Measurements from ENCODE around the gene SELPLG.
"Not testable (repeated sequence)": the region's sequence is repeated elsewhere in the genome, so short reads cannot be mapped to it uniquely, and the experiment has no call there.

Gene SELPLG

DNA sequence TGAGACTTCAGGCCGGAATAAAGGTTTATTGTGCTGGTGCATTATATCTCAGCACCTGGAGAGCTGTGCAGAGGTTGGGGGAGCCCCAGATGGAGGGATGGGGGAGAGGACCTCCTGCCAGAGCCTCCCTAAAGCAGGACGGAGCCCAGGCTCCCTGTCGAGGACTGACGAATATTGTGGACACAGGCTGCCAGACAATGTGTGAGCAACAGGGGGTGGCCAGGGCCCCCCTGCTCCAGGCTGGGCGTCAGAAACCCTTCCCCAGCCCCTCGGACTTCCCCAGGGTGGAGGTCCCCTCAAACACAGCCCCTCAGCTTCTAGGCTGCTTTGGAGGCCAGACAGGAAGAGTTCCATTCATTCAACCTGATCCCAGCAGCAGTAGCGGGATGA lies 43.9 kb downstream of the SELPLG start:
- no peak for DNase-seq (ENCODE audit: low read depth)

DNA sequence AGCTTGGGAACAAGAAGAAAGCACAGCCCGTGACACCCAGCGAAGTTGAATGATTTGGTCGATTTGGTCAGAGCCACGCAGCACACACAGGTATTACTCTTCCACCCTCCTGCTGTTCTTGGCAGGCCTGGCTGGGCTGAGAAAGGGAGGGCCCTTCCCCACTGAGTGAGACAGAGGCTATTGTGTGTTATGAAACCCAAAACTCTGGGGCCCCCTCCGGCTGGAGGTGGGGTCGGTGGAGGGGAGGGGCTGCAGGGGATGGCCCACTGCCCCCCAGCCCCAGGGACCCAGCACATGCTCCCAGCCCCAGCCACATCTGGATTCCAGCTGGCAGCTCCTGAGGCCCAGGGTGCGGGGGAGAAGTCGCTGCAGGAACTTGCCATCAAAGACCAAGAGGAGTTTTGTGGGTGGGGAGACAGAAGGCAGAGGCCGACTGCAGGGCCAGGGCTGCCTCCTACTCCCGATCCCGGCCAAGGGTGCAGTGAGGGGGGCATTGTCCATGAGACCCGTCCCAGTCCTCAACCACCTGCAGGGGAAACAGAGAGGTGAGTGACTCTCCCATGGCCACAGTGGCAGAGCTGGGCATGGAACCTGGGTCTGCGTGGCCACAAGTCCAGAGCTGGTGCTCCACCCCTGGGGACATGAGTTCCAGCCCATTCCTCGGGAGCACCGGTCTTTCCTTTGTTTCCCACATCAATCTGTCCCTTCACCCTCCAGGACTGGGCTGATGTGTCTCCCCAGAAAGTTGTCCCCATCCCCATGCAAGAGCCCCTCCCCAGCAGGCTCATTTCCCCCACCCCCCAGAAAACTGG lies 44.5 kb downstream of the SELPLG start:
- DNase-seq (ENCODE audit: low read depth) = no peak

DNA sequence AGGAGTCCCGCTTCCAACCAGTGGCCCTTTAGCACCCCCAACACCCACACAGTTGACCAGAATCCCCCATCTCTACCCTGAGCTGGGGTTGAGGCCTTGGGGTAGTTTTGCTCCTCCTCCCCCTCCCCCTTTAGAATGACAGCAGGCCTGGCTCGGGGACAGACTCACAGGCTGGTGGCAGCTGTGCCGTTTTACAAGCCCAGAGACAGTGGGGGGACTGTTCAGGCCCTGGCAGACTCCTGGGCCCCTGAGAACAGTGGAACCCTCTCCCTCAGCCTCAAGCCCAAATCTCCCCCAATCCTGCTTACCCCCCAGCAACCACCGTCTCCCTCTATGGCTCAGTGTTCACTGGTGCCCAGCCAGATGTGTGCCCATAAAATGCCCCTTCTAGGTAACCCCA lies 45.9 kb downstream of the SELPLG start:
- no peak for DNase-seq (ENCODE audit: low read depth)

DNA sequence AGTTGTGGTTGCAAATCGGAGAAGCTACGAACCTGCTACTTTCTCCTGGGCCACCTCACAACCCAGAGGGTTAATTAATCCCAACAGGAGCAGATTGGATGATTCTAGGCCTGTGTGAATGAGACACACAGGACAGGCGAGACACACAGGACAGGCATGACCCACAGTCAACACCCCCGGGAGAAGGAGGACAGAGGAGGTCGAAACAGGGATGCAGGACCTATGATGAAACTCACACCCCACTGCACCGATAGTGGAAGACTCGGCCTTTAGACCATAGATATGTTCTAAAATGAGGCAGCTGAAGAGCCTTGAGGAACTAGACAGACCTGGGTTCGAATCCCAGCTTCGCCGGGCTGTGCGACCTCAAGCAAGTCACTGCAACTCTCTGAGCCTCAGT lies 47.4 kb downstream of the SELPLG start:
- no peak for DNase-seq (ENCODE audit: low read depth)

DNA sequence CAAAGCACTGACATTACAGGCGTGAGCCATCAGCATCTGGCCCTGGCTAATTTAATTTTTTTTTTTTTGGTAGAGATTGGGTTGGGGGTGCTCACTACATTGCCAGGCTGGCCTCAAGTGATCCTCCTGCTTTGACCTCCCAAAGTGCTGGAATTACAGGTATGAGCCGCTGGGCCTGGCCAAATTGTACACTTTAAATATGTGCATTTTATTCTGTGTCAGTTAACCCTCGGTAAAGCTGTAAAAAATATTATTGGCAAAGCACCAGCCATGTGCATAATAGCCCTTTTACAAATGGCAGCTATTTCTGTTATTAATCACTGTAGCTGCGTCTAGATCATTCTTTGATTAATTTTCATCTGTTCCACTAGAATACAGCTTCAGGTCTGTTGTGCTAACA lies 47.8 kb downstream of the SELPLG start:
- DNase-seq (ENCODE audit: low read depth) = no peak

DNA sequence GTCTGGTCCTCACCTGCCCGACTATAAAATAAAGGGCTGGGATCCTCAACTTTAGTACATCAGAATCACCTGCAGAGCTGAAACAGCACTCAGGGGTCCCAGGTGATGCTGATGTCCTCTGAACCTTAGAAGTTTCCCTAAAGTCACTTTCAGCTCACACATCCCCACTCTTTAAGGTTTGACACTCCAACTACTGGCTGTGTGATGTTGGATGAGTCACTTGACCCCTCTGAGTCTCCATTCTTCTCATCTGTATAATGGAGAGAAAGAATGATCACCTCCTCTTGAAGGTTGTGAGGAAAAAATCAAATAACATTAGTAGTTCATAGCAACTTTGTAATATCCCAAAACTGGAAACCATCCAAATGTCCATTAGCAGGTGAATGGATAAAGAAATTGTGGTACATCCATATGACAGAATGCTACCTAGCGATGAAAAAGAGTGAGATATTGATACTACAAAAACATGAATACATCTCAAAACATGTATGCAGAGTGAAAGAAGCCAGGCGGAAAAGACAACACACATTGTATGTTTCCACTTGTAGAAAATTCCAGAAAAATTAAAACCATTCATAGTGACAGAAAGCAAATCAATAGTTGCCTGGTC lies 49.1 kb downstream of the SELPLG start:
- no peak for DNase-seq (ENCODE audit: low read depth)

DNA sequence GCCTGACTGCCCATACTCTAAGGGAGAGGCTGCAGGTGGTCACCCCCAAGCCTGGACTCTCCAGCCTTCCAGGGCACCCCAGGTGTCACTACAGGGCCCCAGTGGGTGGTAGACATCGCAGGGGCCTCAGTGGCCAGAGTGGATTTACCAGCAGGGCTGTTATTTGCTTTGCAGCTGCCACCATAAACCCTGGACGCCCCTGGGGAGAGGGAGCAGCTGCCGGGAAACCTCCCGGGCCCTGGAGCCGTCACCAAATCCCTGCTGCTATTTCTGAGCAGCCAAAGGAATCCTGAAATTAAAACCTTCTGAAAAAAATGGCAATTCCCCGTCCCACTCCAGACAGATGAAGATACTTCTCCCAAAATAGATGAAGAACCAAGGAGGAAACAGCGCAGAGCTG lies 49.7 kb downstream of the SELPLG start:
- DNase-seq (ENCODE audit: low read depth) = no peak

DNA sequence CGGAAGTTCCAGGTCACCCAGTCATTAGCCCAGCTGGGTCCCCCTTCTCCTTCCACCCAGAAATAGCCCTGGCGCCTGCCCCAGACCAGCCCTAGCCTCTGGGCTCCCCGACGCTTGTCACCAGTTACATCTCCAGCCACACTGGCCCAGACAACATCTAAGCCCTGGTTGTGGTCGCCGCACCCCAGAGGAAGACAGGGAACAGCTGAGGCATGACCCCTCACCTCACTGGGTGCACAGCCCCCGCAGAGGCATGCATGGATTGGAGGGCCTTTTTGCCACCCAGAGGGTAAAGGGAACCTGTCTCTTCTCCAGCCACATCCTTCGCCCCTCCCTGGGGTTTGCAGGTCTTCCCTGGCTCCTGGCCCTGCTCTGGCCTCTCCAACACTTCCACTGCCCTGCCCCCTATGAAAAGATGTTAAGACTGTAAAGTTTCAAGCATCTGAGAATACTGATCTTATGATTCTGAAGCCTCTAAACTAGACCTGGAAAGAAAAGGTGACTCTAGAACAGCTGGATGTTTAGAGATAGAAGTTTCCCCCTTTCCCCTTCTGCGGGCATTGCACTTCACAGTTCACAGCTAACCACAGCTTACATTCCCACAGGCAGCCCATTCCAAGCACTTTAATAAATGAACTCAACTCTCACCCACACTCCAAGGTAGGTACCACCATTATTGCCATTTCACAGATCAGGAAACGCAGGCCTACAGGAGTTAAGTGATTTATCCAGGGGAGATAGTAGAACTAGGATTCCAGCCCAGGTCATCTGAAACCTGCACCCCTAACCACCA lies 50.5 kb downstream of the SELPLG start:
- no peak for DNase-seq (ENCODE audit: low read depth)

DNA sequence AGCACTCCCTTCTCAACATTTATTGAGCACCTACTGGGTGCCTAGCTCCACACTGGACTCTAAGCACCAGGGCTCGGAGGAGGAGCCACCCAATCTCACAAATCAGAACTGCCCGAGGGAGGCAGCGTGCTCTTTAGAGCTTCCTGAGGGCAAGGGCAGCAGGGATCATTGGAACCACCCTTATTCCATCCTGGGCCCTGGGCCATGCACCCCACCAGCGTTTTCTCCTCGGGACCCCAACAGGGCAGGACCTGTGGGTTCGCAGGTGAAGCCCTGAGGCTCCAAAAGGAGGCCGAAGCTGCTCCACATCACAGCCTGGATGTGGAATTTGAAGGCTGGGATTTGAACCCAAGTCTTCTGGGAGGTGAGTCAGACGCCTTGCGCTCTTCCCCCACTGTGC lies 51.2 kb downstream of the SELPLG start:
- no peak for DNase-seq (ENCODE audit: low read depth)

DNA sequence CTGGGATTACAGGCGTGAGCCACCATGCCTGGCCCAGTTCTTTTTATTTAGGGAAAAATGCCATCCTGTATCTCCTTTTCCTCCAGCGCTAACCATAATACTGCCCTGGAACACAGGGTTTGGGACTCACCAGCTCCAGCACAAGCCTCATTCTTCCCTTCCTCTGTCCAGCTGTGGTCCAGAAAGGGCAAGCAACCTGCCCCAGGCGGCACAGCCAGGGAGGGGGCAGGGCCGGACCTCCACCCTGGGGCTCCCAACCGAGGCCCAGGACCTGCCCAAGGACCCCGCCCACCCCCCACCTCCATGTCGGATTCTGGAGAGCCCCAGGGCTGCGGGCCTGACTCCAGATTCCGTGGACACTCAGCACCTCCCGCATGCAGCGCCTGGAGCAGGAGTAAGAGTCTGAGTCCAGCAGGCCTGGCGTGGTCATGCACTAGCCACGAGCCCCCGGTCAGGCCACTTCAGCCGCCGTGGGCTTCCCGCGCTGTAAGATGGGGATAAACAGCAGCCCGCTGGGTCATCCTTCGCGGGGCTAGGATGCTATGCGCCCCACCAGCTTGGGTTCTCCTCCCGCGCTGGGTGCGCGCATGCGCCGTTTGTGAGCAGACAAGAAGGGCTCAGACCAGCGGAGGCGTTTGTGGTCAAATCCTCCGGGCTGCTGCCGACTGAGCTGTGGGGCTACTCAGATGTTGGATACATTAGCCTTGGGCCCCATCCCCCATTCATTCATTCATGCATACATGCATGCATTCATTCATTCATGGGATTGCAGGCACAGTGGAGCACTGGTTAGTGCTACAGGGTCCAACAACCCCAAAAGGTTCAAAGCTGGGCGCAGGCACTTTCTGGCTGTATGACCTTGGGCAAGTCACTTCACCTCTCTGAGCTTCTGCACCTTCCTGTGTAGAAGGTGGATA lies 52.1 kb downstream of the SELPLG start:
- no peak for DNase-seq (ENCODE audit: low read depth)

DNA sequence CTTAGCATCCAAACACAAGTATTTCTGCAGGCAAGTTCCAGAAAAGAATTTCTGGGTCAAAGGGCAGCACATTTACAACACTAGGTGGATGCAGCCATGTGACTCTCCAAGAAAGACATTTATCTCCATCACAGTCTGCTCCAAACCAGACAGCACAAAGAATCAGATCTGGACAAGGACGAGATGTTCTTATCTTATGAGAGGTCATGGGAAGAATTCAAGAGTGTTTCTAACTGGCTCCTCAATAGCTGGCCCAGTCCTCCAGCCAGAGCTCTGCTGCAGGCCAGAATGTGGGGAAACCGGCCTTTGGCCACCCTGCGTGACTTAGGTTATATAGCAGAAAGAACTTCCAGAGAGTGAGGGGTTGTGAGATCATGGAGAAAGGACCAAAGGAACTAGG lies 53.2 kb downstream of the SELPLG start:
- no peak for DNase-seq (ENCODE audit: low read depth)

DNA sequence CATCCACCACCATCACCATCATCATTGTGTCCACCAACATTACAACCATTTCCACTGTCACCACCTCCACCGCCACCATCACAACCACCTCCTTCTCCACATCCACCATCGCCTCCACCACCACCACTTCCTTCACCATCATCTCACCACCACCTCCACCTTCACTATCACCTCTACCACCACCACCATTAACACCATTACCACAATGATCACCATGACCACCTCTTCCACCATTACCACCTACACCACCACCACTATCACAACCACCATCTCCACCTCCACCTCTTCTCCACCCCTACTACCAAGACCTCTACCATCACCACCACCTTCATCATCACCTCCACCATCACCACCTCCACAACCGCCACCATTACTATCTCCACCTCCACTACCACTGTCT lies 54.9 kb downstream of the SELPLG start:
- DNase-seq (ENCODE audit: low read depth) = no peak

DNA sequence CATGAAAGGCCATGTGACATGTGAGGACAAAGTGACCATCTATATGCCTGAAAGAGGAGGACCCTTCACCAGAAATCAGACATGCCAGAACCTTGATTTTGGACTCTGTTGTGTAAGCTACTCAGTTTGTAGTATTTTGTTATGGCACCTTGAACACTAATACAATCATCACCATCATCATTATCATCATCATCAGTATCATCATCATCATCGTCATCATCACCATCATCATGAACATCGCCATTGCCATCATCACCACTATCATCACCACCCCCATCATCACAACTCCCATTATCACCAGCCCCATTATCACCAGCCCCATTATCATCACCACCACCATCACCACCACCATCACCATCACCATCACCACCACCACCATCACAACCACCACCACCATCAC lies 55.4 kb downstream of the SELPLG start:
- no peak for DNase-seq (ENCODE audit: low read depth)

DNA sequence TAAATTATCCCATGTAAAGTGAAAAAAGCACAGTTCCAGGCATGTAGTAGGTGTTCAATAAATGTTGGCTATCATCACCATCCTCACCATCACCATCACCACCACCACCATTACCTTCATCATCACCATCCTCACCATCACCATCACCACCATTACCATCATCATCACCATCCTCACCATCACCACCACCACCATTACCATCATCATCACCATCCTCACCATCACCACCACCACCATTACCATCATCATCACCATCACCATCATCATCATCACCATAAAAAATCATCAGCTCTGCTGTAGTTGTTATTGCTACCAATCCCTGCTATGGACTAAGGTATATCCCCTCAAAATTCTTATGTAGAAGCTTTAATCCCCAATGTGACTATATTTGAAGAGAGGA lies 56.2 kb downstream of the SELPLG start:
- no peak for DNase-seq (ENCODE audit: low read depth)

DNA sequence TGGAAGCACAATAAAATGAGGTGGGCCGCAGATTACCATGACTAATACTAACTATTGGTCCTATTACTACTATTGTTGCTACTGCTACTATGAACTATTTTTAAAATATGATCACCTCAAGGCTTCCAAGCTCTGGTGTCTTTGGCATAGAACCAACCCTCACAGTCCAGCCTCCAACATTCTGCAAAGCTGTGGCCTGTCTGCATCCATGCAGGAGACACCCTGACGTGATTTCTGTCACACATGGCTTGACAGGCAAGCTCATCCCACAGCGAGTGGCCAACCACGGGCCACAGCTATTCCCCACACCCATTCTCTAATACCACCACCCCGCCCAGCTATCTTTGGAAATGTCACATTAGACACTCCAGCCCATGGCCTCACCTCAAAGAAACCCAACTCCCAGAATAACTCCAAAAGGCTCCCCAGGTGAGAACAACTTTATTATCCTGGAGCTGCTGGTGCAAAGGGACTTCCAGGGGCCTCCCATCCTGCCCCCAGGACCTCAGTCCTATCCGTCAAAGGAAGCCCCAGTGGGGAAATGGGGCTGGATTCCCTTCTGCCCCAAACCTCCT lies 56.9 kb downstream of the SELPLG start:
- no peak for DNase-seq (ENCODE audit: low read depth)

DNA sequence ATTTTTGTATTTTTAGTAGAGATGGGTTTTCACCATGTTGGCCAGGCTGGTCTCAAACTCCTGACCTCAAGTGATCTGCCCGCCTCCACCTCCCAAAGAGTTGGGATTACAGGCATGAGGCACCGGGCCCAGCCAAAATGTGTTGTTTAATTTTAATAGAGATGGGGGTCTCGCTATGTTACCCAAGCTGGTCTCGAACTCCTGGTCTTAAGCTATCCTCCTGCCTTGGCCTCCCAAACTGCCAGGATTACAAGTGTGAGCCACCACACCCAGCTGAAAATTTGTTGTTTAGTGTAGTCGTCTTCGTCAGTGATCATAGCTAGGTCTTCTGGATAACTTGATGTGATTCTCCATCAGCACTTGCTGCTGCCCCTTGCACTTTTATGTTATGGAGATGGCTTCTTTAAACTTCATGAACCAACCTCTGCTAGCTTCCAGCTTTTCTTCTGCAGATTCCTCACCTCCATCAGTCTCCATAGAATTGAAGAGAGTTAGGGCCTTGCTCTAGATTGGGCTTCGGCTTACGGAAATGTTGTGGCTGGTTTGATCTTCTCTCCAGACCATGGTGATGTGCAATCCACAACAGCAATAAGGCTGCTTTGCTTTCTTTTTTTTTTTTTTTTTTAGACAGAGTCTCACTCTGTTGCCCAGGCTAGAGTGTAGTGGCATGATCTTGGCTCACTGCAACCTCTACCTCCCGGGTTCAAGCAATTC lies 58.3 kb downstream of the SELPLG start:
- DNase-seq (ENCODE audit: low read depth) = no peak

DNA sequence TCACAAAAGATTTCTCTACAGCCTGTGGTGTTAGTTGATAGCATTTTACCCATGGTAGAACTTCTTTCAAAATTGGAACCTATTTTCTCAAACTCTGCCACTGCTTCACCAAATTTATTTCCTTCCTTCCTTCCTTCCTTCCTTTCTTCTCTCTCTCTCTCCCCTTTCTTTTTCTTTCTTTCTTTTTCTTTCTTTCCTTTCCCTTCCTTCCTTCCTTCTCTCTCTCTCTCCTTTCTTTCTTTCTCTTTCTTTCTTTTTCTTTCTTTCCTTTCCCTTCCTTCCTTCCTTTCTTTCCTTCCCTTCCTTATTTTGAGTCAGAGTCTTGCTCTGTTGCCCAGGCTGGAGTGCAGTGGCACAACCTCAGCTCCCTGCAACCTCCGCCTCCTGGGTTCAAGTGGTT lies 59.4 kb downstream of the SELPLG start:
- DNase-seq (ENCODE audit: low read depth) = not testable (repeated sequence)

DNA sequence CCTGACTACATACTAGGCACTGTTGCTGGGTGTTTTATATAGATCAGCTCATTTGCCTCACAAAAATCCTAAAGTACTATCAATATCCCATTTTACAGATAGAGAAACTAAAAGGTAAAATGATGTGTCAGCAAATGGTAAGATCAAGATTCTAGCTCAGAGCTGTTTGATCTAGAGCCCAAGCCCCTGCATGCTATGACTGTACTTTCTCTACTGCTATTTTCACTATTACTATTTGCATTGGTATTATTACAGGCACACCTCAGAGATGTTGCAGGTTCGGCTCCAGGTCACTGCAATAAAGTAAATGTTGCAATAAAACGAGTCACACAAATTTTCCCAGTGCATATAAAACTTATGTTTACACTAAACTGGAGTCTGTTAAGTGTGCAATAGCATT lies 60.4 kb downstream of the SELPLG start:
- DNase-seq (ENCODE audit: low read depth) = no peak

DNA sequence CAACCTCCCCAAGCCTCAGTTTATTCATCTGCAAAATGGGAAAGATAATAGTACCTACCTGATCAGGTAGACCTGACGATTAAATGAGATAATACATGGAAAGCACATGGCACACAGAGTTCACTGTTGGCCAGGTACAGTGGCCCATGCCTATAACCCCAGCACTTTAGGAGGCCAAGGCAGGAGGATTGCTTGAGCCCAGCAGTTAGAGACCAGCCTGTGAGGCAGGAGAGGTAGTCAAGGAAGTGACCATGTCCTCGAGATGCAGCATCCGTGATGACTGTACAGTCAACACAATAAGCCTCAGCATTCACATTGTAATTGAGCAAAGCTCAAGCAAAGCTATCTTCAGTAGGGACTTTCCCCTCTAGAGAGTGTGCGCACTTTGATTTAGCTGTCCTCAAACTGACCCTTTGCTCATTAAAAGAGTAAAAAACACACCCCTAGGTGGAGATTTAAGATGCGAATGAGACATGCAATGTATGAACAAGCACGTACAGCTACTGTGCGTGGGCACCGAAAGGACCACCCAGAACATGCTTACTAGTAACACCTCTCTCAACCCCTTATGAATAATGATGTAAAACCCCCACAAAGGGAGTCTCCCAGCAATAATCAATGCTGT lies 61.4 kb downstream of the SELPLG start:
- no peak for DNase-seq (ENCODE audit: low read depth)
